Fibroblast of lung (primary cell): ENCODE results near the gene KIAA0319L.

Source experiments
- CTCF ChIP-seq, 2 donors: IDR thresholded peaks in 1 of 2; conservative IDR thresholded peaks in 1 of 2; 1 replicate in 1 of 2; 2 replicates in 1 of 2; pipeline ENCODE4 v1.5.1; 2011 to 2012; ENCODE audit warnings: low read length in 2 of 2, control low read depth in 1 of 2, inconsistent platforms in 1 of 2, low read depth in 1 of 2, mild to moderate bottlenecking in 1 of 2
- EZH2 ChIP-seq: IDR thresholded peaks from 2 replicates; pipeline ENCODE4 v1.5.1; 2012; ENCODE audit warnings: low read length, control low read depth, mild to moderate bottlenecking; ENCODE audit errors: missing control alignments

- TF ChIP-seq CTCF (conservative IDR thresholded peaks at IDR 0.05 in 1 of 2, IDR thresholded peaks at IDR 0.05 in 1 of 2; ENCODE audit: low read depth in 1 of 2, low read length in 2 of 2) (no peak), EZH2 (no peak)
Observed at GRCh38 chr1:35460796-35461195, 96.4 kb downstream of the KIAA0319L start.
